ENCODE data around the gene TPT1.
A peak's percentile ranks its signal among the peaks of the same experiment; 100 is the strongest.

TPT1 gene

GRCh38 chr13:45341799-45342500 lies 967 bp upstream of the TPT1 start:
- H2AFZ ChIP-seq (ENCODE audit: low read depth, low read length): peak overlapping the region; percentile 93

GRCh38 chr13:45340422-45341033 lies 455 bp downstream of the TPT1 start:
- Histone ChIP-seq H3K9ac (ENCODE audit: low read depth, low read length) (peak overlapping the region; percentile 99), H2AFZ (ENCODE audit: low read depth, low read length) (peak overlapping the region; percentile 78), H3K4me1 (ENCODE audit: insufficient read depth, low read length) (peaks cover 61% of the 10 kb centered on the region), H3K4me3 (ENCODE audit: low read depth in 1 of 2, low read length in 2 of 2) (peak overlapping the region; percentile 77 to 92), H3K27ac (ENCODE audit: low read length) (peak overlapping the region; percentile 95), H3K9me3 (ENCODE audit: insufficient read depth, low read length, severe bottlenecking) (no peaks in the 10 kb centered on the region), H3K36me3 (ENCODE audit: insufficient read depth, low read length) (peaks cover 52% of the 10 kb centered on the region), H4K20me1 (ENCODE audit: insufficient read depth, low read length) (peaks cover 51% of the 10 kb centered on the region), H3K27me3 (ENCODE audit: insufficient read depth, low read length, poor library complexity) (no peaks in the 10 kb centered on the region), H3K79me2 (ENCODE audit: insufficient read depth, low read length) (peaks cover 66% of the 10 kb centered on the region), H3K4me2 (ENCODE audit: insufficient read depth, low read length) (peak overlapping the region; percentile 85)
- peak; percentile 51 for ATAC-seq (ENCODE audit: insufficient read depth, low read depth)
- peak; percentile 86 for DNase-seq
- TF ChIP-seq EZH2 (IDR thresholded peaks at IDR 0.05; ENCODE audit: borderline replicate concordance, low read depth, low read length, severe bottlenecking): no peak
- TF ChIP-seq, protein P1, sequence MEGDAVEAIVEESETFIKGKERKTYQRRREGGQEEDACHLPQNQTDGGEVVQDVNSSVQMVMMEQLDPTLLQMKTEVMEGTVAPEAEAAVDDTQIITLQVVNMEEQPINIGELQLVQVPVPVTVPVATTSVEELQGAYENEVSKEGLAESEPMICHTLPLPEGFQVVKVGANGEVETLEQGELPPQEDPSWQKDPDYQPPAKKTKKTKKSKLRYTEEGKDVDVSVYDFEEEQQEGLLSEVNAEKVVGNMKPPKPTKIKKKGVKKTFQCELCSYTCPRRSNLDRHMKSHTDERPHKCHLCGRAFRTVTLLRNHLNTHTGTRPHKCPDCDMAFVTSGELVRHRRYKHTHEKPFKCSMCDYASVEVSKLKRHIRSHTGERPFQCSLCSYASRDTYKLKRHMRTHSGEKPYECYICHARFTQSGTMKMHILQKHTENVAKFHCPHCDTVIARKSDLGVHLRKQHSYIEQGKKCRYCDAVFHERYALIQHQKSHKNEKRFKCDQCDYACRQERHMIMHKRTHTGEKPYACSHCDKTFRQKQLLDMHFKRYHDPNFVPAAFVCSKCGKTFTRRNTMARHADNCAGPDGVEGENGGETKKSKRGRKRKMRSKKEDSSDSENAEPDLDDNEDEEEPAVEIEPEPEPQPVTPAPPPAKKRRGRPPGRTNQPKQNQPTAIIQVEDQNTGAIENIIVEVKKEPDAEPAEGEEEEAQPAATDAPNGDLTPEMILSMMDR (IDR thresholded peaks at IDR 0.05; ENCODE audit: borderline replicate concordance, extremely low read depth, low read length, poor library complexity, severe bottlenecking): peak; percentile 64

More at GRCh38 chr13:45341799-45342500, 967 bp upstream of the TPT1 start:
- Histone ChIP-seq H3K9me3 (ENCODE audit: insufficient read depth, low read length, severe bottlenecking) (no peaks in the 10 kb centered on the region), H3K4me3 (ENCODE audit: low read depth in 1 of 2, low read length in 2 of 2) (peak overlapping the region; percentile 67 to 77), H3K4me1 (ENCODE audit: insufficient read depth, low read length) (peaks cover 47% of the 10 kb centered on the region), H3K9ac (ENCODE audit: low read depth, low read length) (peak overlapping the region; percentile 99), H4K20me1 (ENCODE audit: insufficient read depth, low read length) (peaks cover 37% of the 10 kb centered on the region), H3K79me2 (ENCODE audit: insufficient read depth, low read length) (peaks cover 58% of the 10 kb centered on the region), H3K27me3 (ENCODE audit: insufficient read depth, low read length, poor library complexity) (no peaks in the 10 kb centered on the region), H3K4me2 (ENCODE audit: insufficient read depth, low read length) (peak overlapping the region; percentile 80), H3K27ac (ENCODE audit: low read length) (peak overlapping the region; percentile 80), H3K36me3 (ENCODE audit: insufficient read depth, low read length) (peaks cover 44% of the 10 kb centered on the region)
- DNase-seq: no peak
- TF ChIP-seq EZH2 (IDR thresholded peaks at IDR 0.05; ENCODE audit: borderline replicate concordance, low read depth, low read length, severe bottlenecking): no peak
- TF ChIP-seq, protein P1 (IDR thresholded peaks at IDR 0.05; ENCODE audit: borderline replicate concordance, extremely low read depth, low read length, poor library complexity, severe bottlenecking): no peak
- ATAC-seq (ENCODE audit: insufficient read depth, low read depth): no peak

- H3K27ac ChIP-seq (ENCODE audit: low read length): peak overlapping the region; percentile 95
- ATAC-seq (ENCODE audit: insufficient read depth, low read depth): no peak
- DNase-seq: no peak
- peaks cover 68% of the 10 kb centered on the region for H3K4me1 ChIP-seq (ENCODE audit: insufficient read depth, low read length)
- no peak overlapping the region for H2AFZ ChIP-seq (ENCODE audit: low read depth, low read length)
- H3K27me3 ChIP-seq (ENCODE audit: insufficient read depth, low read length, poor library complexity): no peaks in the 10 kb centered on the region
- TF ChIP-seq, protein P1 (IDR thresholded peaks at IDR 0.05; ENCODE audit: borderline replicate concordance, extremely low read depth, low read length, poor library complexity, severe bottlenecking): no peak
- no peak for TF ChIP-seq EZH2 (IDR thresholded peaks at IDR 0.05; ENCODE audit: borderline replicate concordance, low read depth, low read length, severe bottlenecking)
- H3K9ac ChIP-seq (ENCODE audit: low read depth, low read length): peak overlapping the region; percentile 99
- no peaks in the 10 kb centered on the region for H3K9me3 ChIP-seq (ENCODE audit: insufficient read depth, low read length, severe bottlenecking)
- H3K4me2 ChIP-seq (ENCODE audit: insufficient read depth, low read length): peak overlapping the region; percentile 85
- H3K4me3 ChIP-seq (ENCODE audit: low read depth in 1 of 2, low read length in 2 of 2): peak overlapping the region; percentile 77 to 92
- peaks cover 66% of the 10 kb centered on the region for H3K79me2 ChIP-seq (ENCODE audit: insufficient read depth, low read length)
- peaks cover 58% of the 10 kb centered on the region for H4K20me1 ChIP-seq (ENCODE audit: insufficient read depth, low read length)
- peaks cover 59% of the 10 kb centered on the region for H3K36me3 ChIP-seq (ENCODE audit: insufficient read depth, low read length)
These were observed 1.1 kb downstream of the TPT1 start for GRCh38 chr13:45339867-45340266.

Measured in DND-41 (cell line).